Measurements from ENCODE around the gene NUP98. TPM values are rescaled to one million over a fixed set of nuclear protein-coding genes. Genes with fewer than 3 reads are reported as not detected.
"Not testable (repeated sequence)": the region's sequence is repeated elsewhere in the genome, so short reads cannot be mapped to it uniquely, and the experiment has no call there.

Gene NUP98
- total and polyA plus RNA-seq, 4 donors, result 10.9 to 75.0 (median 43.9) TPM

DNA sequence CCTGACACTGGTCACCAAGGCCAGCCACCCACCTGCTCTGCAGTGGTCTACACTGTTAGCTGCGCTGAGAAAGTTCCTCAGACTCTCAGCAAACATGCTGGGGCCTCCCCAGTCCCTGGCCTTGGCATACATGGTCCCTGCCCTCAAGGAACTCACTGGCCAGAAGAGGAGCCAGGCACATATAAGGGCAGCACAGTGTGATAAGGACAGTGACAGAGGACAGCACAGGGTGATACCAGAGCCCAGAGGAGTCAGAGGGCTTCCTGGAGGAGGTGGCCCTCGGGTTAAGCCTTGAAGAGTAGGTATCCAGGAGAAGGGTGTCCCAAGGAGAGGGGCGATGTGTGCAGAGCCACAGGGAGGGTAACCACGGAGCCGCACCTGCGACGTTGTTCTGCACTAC, 151.8 kb downstream of the NUP98 start:
- no peak for DNase-seq (ENCODE audit: low spot score)
- Histone ChIP-seq H3K4me3 (ENCODE audit: low read depth in 1 of 3, low read length in 3 of 3) (no peak overlapping the region), H3K36me3 (ENCODE audit: control insufficient read depth in 4 of 4, insufficient read depth in 3 of 4, low read depth in 1 of 4, low read length in 3 of 4) (no peaks in the 10 kb centered on the region), H3K4me1 (ENCODE audit: control insufficient read depth in 4 of 4, insufficient read depth in 4 of 4, low read length in 3 of 4) (peaks cover 6 to 20% (median 9%) of the 10 kb centered on the region in 4 donors), H3K9ac (ENCODE audit: low read depth in 1 of 2, low read length in 2 of 2) (no peak overlapping the region), H3K27ac (ENCODE audit: low read depth in 1 of 2, low read length in 2 of 2) (no peak overlapping the region), H3K27me3 (ENCODE audit: control insufficient read depth in 4 of 4, insufficient read depth in 4 of 4, low read length in 3 of 4) (no peaks in the 10 kb centered on the region), H3K9me3 (ENCODE audit: control insufficient read depth in 4 of 4, low read length in 3 of 4) (no peaks in the 10 kb centered on the region)
- WGBS, result 91% methylated on average over 7 of the region's 7 CpGs
- TF ChIP-seq HNF4A (conservative IDR thresholded peaks at IDR 0.05) (no peak), JUND (IDR thresholded peaks at IDR 0.05) (no peak), SP1 (IDR thresholded peaks at IDR 0.05) (no peak), EGR1 (IDR thresholded peaks at IDR 0.05; ENCODE audit: low read depth in 2 of 2) (no peak), FOXA2 (IDR thresholded peaks at IDR 0.05) (no peak), RXRA (IDR thresholded peaks at IDR 0.05) (no peak), TAF1 (conservative IDR thresholded peaks at IDR 0.05) (no peak), GABPA (IDR thresholded peaks at IDR 0.05 in 1 of 2, conservative IDR thresholded peaks at IDR 0.05 in 1 of 2) (no peak), REST (IDR thresholded peaks at IDR 0.05) (no peak), YY1 (IDR thresholded peaks at IDR 0.05) (no peak), FOXA1 (IDR thresholded peaks at IDR 0.05) (no peak), NR2F2 (IDR thresholded peaks at IDR 0.05) (no peak)
- TF ChIP-seq, protein P1, sequence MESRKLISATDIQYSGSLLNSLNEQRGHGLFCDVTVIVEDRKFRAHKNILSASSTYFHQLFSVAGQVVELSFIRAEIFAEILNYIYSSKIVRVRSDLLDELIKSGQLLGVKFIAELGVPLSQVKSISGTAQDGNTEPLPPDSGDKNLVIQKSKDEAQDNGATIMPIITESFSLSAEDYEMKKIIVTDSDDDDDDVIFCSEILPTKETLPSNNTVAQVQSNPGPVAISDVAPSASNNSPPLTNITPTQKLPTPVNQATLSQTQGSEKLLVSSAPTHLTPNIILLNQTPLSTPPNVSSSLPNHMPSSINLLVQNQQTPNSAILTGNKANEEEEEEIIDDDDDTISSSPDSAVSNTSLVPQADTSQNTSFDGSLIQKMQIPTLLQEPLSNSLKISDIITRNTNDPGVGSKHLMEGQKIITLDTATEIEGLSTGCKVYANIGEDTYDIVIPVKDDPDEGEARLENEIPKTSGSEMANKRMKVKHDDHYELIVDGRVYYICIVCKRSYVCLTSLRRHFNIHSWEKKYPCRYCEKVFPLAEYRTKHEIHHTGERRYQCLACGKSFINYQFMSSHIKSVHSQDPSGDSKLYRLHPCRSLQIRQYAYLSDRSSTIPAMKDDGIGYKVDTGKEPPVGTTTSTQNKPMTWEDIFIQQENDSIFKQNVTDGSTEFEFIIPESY (IDR thresholded peaks at IDR 0.05), result no peak
- TF ChIP-seq, protein P2, sequence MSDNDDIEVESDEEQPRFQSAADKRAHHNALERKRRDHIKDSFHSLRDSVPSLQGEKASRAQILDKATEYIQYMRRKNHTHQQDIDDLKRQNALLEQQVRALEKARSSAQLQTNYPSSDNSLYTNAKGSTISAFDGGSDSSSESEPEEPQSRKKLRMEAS (IDR thresholded peaks at IDR 0.05), result no peak

GRCh38 chr11:3644817-3645235, 152.5 kb downstream of the NUP98 start, which contains the start of gene ART1:
Gene ART1, plus strand, starts transcription at chr11:3645128. Its CDS starts 14,086 bp downstream, at chr11:3659214.
- Histone ChIP-seq H3K4me3 (ENCODE audit: low read depth in 1 of 3, low read length in 3 of 3) (no peak within 1 kb of the TSS), H3K9ac (ENCODE audit: low read depth in 1 of 2, low read length in 2 of 2) (no peak within 1 kb of the TSS), H3K36me3 (ENCODE audit: control insufficient read depth in 4 of 4, insufficient read depth in 3 of 4, low read depth in 1 of 4, low read length in 3 of 4) (no peaks in the 10 kb centered on the region), H3K9me3 (ENCODE audit: control insufficient read depth in 4 of 4, low read length in 3 of 4) (no peaks in the 10 kb centered on the region), H3K27me3 (ENCODE audit: control insufficient read depth in 4 of 4, insufficient read depth in 4 of 4, low read length in 3 of 4) (no peaks in the 10 kb centered on the region), H3K27ac (ENCODE audit: low read depth in 1 of 2, low read length in 2 of 2) (no peak within 1 kb of the TSS), H3K4me1 (ENCODE audit: control insufficient read depth in 4 of 4, insufficient read depth in 4 of 4, low read length in 3 of 4) (peaks cover 6 to 20% (median 9%) of the 10 kb centered on the region in 4 donors)
- 63% methylated on average over 4 of the region's 4 CpGs for WGBS
- DNase-seq (ENCODE audit: low spot score), result no peak
- TF ChIP-seq FOXA2 (IDR thresholded peaks at IDR 0.05) (no peak), SP1 (IDR thresholded peaks at IDR 0.05) (no peak), HNF4G (IDR thresholded peaks at IDR 0.05) (no peak), TAF1 (conservative IDR thresholded peaks at IDR 0.05) (no peak), GABPA (IDR thresholded peaks at IDR 0.05 in 1 of 2, conservative IDR thresholded peaks at IDR 0.05 in 1 of 2) (no peak), REST (IDR thresholded peaks at IDR 0.05) (no peak), JUND (IDR thresholded peaks at IDR 0.05) (no peak), YY1 (IDR thresholded peaks at IDR 0.05) (no peak), RAD21 (IDR thresholded peaks at IDR 0.05) (no peak), FOXA1 (IDR thresholded peaks at IDR 0.05) (no peak), HNF4A (conservative IDR thresholded peaks at IDR 0.05) (no peak)

DNA sequence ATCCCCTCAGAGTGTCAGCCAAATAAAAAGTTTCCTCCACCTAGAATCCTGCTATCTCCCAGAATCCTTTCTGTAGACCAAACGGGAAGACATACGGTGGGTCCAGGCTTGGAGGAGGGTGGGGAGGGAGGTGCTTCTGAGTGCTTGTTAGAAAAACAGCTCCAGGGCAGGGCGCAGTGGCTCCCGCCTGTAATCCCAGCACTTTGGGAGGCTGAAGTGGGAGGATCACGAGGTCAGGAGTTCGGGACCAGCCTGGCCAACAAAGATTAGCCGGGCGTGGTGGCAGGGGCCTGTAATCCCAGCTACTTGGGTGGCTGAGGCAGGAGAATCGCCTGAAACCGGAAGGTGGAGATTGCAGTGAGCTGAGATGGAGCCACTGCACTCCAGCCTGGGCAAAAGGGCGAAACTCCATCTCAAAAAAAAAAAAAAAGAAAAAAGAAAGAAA, 154.2 kb downstream of the NUP98 start:
- not testable (repeated sequence) for H3K9ac ChIP-seq (ENCODE audit: low read depth in 1 of 2, low read length in 2 of 2); H3K36me3 ChIP-seq (ENCODE audit: control insufficient read depth in 4 of 4, insufficient read depth in 3 of 4, low read depth in 1 of 4, low read length in 3 of 4); DNase-seq (ENCODE audit: low spot score); H3K4me3 ChIP-seq (ENCODE audit: low read depth in 1 of 3, low read length in 3 of 3); H3K9me3 ChIP-seq (ENCODE audit: control insufficient read depth in 4 of 4, low read length in 3 of 4); H3K27ac ChIP-seq (ENCODE audit: low read depth in 1 of 2, low read length in 2 of 2); H3K27me3 ChIP-seq (ENCODE audit: control insufficient read depth in 4 of 4, insufficient read depth in 4 of 4, low read length in 3 of 4)
- peaks cover 6 to 20% (median 9%) of the 10 kb centered on the region in 4 donors for H3K4me1 ChIP-seq (ENCODE audit: control insufficient read depth in 4 of 4, insufficient read depth in 4 of 4, low read length in 3 of 4)
- WGBS, result 63% methylated on average over 11 of the region's 11 CpGs
